ENCODE results near the gene CD44.

Gene CD44

DNA sequence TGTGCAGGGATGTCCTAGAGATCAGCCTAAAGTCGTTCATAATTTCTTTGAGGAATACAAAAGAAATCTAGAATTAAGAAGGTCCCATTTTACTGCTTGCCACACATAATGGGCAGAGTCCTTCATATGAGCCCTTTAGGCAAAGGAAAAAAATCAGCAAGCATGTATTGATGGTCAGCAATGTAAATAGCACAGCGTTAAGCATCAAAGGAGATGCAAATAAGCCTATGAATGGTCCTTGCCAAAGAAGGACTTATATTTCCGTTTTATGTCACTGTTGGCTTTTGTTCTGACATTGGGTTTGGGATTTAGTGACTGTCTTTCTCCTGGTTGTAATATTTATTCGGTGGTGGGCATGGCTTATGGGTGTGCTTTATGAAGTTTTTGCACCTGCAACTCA is 69.8 kb downstream of the CD44 start:
- H3K9me3 ChIP-seq (ENCODE audit: severe bottlenecking) = peaks cover 4% of the 10 kb centered on the region
- no peak overlapping the region for H3K4me3 ChIP-seq (ENCODE audit: low read depth, low read length)
- no peaks in the 10 kb centered on the region for H3K27me3 ChIP-seq (ENCODE audit: insufficient read depth, low read depth, severe bottlenecking)
- no peak overlapping the region for H3K27ac ChIP-seq
- H3K36me3 ChIP-seq = no peaks in the 10 kb centered on the region
- no peak for DNase-seq
- TF ChIP-seq, protein P1, sequence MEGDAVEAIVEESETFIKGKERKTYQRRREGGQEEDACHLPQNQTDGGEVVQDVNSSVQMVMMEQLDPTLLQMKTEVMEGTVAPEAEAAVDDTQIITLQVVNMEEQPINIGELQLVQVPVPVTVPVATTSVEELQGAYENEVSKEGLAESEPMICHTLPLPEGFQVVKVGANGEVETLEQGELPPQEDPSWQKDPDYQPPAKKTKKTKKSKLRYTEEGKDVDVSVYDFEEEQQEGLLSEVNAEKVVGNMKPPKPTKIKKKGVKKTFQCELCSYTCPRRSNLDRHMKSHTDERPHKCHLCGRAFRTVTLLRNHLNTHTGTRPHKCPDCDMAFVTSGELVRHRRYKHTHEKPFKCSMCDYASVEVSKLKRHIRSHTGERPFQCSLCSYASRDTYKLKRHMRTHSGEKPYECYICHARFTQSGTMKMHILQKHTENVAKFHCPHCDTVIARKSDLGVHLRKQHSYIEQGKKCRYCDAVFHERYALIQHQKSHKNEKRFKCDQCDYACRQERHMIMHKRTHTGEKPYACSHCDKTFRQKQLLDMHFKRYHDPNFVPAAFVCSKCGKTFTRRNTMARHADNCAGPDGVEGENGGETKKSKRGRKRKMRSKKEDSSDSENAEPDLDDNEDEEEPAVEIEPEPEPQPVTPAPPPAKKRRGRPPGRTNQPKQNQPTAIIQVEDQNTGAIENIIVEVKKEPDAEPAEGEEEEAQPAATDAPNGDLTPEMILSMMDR (IDR thresholded peaks at IDR 0.05; ENCODE audit: low read depth, low read length) = no peak

DNA sequence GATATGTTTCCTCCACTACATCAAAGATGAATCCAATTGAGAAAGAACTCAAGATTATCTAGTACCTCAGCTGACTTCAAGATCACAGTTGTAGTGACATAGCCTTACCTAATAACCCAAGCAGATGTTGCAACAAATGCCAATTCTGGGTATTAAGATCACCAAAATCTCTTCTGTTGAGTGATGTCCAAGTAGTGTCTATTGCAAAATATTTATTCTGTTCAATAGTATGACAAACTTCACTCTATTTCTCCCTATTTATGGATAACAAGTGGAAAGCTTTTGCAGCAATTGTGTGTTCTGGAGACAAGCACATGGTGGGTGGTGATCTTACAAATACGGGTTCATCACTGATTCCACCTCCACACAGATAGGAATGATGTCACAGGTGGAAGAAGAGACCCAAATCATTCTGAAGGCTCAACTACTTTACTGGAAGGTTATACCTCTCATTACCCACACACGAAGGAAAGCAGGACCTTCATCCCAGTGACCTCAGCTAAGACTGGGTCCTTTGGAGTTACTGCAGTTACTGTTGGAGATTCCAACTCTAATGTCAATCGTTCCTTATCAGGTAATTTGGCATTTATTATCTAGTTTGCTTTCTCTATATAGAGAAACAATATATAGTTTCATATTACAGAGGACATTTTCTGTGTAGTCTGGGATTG is 72.0 kb downstream of the CD44 start:
- TF ChIP-seq, protein P1 (IDR thresholded peaks at IDR 0.05; ENCODE audit: low read depth, low read length) = no peak
- Histone ChIP-seq H3K4me3 (ENCODE audit: low read depth, low read length) (no peak overlapping the region), H3K9me3 (ENCODE audit: severe bottlenecking) (peaks cover 4% of the 10 kb centered on the region), H3K27ac (no peak overlapping the region), H3K27me3 (ENCODE audit: insufficient read depth, low read depth, severe bottlenecking) (no peaks in the 10 kb centered on the region), H3K36me3 (no peaks in the 10 kb centered on the region)
- DNase-seq = no peak

DNA sequence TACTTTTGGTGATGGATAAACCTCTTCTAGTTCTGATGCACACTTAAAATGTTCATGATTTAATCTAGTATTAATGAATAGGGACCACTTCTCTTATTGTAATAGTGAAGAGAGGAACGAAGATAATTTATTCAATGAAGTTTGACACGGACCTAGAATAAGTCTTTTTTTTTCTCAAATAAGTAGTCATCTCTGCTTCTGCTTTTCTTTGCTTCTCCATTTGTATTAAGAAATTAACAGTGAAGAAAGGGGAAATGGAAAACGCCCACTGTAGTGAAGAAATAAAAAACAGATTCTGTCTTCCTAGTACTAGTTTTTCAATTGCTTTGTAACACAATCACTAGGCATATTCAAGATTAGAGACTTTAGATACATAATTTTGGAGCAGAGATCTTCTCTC is 73.0 kb downstream of the CD44 start:
- Histone ChIP-seq H3K27ac (no peak overlapping the region), H3K36me3 (no peaks in the 10 kb centered on the region), H3K9me3 (ENCODE audit: severe bottlenecking) (peaks cover 4% of the 10 kb centered on the region), H3K27me3 (ENCODE audit: insufficient read depth, low read depth, severe bottlenecking) (no peaks in the 10 kb centered on the region), H3K4me3 (ENCODE audit: low read depth, low read length) (no peak overlapping the region)
- no peak for DNase-seq
- TF ChIP-seq, protein P1 (IDR thresholded peaks at IDR 0.05; ENCODE audit: low read depth, low read length) = no peak

DNA sequence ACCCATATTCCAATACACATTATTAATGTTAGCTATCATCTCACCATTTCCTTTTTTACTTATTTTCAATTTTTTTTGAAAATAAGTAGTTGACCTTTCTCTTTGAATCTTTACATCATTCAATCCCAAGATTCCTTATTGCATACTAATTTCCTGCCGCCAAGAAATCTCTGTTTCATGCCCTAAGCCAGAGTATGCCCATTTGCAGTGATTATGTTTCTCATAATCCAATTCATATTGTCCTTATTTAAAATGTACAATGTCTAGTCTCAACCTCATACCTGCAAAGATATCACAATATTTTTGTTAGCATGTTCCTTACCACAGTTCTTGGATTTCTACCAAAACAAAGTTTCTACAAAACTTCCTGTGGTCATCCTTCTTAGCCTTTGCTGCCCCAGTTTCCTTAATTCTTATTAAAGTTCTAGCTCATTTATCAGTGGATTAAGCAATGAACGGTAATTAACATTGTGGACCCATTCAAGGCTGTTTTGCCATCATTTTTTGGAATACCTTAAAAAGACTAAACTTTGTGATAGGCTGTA is 75.3 kb downstream of the CD44 start:
- no peak overlapping the region for H3K4me3 ChIP-seq (ENCODE audit: low read depth, low read length)
- H3K27me3 ChIP-seq (ENCODE audit: insufficient read depth, low read depth, severe bottlenecking) = no peaks in the 10 kb centered on the region
- no peak for DNase-seq
- no peak overlapping the region for H3K27ac ChIP-seq
- H3K9me3 ChIP-seq (ENCODE audit: severe bottlenecking) = peaks cover 4% of the 10 kb centered on the region
- TF ChIP-seq, protein P1 (IDR thresholded peaks at IDR 0.05; ENCODE audit: low read depth, low read length) = no peak
- H3K36me3 ChIP-seq = no peaks in the 10 kb centered on the region

DNA sequence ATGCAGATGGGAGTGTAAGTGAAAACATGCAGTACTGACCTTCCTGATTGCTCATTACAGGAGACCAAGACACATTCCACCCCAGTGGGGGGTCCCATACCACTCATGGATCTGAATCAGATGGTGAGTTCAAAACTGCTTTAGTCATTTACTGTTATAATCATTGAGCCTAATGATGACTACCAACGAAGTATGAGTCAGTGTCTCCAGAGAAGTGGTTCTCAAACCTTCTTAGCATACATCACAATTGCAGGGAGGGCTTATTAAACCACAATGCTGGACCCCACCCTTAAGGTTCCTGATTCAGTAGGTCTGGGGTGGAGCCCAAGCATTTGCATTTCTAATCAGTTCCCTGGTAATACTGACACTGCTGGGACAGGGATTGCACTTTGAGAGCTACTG is 75.8 kb downstream of the CD44 start:
- TF ChIP-seq, protein P1 (IDR thresholded peaks at IDR 0.05; ENCODE audit: low read depth, low read length) = no peak
- no peak overlapping the region for H3K4me3 ChIP-seq (ENCODE audit: low read depth, low read length)
- H3K36me3 ChIP-seq = no peaks in the 10 kb centered on the region
- no peaks in the 10 kb centered on the region for H3K27me3 ChIP-seq (ENCODE audit: insufficient read depth, low read depth, severe bottlenecking)
- no peak overlapping the region for H3K27ac ChIP-seq
- H3K9me3 ChIP-seq (ENCODE audit: severe bottlenecking) = peaks cover 4% of the 10 kb centered on the region
- no peak for DNase-seq

DNA sequence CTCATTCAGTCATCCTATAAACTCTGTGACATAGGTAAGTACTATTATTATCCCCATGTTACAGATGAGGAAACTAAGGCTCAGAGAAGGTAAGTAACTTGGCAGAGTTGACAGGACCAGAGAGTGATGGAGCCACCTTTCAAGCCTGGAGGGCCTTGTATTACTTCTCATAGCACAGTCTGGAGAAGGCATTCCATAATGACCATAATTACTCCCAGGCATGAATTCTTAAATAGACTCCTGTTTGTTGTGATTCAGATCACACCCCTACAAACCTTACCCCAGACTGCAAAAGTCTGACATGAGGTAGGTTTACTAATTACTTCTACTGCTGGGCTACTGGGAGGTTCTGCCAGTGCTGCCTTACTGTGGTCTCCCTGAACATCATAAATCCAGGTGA is 77.0 kb downstream of the CD44 start:
- no peak for DNase-seq
- Histone ChIP-seq H3K36me3 (no peaks in the 10 kb centered on the region), H3K9me3 (ENCODE audit: severe bottlenecking) (no peaks in the 10 kb centered on the region), H3K4me3 (ENCODE audit: low read depth, low read length) (no peak overlapping the region), H3K27me3 (ENCODE audit: insufficient read depth, low read depth, severe bottlenecking) (no peaks in the 10 kb centered on the region), H3K27ac (no peak overlapping the region)
- TF ChIP-seq, protein P1 (IDR thresholded peaks at IDR 0.05; ENCODE audit: low read depth, low read length) = no peak
